Activated CD4-positive, CD25-positive, alpha-beta regulatory T cell (primary cell): ENCODE data around the gene AJUBA.
"Not testable (repeated sequence)": the region's sequence is repeated elsewhere in the genome, so short reads cannot be mapped to it uniquely, and the experiment has no call there.

ENCODE experiments used
- DNase-seq, 4 experiments: peaks; one replicate each; lab custom pipeline; 2025; lab: John Stamatoyannopoulos, UW

The AJUBA gene

DNA sequence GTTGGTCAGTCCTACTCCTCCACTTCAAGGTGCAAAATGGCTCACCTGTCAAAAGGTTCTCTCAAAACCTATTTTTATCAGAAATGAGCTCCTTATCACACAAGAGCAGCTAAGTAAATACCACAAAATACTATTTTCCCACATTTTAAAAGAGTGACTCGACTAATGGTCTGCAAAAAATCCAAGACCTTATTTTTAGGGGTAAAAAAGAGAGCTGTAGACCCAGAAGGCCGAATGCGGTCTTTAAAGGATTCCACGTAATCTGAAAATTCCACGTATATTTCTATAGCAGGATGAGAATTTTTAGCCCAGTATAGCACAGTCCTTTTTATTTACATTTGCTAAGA, 23.8 kb upstream of the AJUBA start:
- no peak for DNase-seq

DNA sequence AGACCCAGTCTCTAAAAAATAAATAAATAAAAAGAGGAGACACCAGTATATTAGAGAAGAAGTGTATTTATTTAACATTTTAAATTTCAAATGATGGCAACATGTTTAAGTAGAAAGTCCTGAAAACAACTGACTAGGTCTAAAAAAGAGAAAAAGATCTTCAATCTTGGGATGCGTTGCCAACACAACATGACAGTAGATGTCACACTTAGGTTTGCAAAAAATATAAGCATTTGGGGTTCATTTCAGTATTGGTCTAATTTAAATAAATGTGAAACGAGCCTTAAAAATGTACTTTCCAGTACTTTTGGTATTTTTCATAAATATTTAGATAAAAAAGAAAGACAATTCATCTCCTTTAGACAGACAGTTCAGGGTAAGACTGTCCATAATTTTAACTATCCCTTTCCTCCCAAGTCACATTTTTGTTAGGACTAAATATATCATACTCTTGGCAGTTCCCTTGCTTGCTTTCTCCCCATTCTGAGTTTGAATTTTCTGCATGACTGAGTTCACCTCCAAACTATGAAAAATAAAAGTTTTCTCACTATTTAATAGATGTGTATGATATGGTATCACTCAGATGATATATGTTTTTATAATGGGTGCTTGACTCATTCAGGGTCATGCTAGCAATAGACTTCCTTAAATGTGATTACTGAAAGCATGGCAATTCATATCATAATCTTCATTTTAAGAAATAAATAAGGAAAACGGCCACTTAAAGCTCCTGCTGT, 23.3 kb upstream of the AJUBA start:
- no peak for DNase-seq

DNA sequence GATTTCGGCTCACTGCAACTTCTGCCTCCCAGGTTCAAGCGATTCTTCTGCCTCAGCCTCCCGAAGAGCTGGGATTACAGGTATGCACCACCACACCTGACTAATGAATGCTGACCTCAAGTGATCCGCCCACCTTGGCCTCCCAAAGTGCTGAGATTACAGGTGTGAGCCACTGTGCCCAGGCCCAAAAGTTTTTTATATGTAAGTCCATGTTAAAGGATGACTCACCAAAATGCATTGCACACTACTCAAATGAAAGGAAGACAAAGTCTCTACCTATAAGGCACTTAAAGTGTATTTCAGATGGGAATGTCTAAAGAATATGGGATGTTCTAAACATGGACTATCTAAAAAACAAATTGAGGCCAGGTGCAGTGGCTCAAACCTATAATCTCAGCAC, 21.9 kb upstream of the AJUBA start:
- DNase-seq, result not testable (repeated sequence)

DNA sequence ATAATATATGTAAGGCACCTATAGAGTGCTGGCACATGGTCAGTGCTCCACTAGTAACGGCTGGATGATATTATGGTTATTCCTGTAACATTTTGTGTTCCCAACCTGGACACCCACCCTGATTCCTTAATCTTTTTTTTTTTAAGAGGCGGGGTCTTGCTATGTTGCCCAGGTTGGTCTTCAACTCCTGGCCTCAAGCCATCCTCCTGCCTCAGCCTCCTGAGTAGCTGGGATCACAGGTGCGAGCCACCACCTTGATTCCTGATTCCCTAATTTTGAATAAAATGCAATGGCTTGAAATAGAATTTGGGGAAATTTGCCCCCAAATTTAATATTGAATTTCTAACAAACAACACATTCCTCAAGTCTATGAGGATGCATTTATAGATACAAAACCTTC, 20.2 kb upstream of the AJUBA start:
- no peak for DNase-seq

DNA sequence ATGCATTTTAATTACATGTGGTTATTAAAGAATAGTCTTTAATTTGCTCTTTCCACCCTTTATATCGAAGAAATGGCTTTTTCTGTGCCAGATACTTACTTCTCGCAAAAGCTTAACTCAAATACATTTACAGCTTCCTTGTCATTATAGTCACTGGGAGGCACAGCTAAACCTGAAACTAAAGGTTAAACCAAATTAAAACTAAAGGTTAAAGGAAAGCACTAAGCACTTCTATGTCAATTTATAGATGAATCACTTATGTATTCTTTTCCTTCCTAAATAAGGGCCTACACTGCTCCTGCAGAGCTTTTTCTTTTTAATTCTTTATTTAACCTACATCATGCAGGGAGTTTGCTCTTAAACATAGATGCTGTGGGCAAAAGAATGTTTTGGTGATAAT, 18.5 kb upstream of the AJUBA start:
- DNase-seq, result no peak

- no peak for DNase-seq
Observed at GRCh38 chr14:22998329-22999012, 16.1 kb upstream of the AJUBA start.

DNA sequence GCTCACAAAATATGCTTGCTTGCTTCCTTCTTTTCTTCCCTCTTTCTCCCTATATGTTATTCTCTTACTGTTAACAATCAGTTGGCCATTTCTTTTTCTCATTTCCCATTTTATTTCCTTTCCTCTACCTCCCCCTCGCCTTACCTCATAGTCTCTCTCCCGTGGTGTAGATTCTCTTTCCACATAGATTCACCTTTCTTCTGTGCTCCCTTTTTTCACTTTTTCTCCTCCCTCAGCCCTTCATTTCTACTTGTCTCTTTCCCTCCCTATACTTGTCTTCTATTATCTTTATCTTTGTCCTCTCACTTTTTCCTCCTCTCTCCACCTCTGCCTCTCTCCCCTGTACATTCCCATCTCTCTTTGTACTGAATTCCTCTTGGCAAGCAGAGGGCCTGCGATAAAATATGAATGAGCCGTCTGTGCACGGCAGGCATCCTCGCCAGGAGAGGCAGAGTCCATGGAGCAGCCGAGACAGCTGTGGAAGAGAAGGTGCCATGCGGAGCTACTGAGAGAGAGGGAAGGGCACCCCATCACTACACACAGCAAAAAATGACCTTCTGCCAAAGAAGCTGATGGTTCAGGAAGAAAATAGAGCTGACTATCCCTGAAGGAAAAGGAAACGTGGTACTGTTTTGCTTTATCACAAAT, 15.4 kb upstream of the AJUBA start:
- DNase-seq, result no peak

DNA sequence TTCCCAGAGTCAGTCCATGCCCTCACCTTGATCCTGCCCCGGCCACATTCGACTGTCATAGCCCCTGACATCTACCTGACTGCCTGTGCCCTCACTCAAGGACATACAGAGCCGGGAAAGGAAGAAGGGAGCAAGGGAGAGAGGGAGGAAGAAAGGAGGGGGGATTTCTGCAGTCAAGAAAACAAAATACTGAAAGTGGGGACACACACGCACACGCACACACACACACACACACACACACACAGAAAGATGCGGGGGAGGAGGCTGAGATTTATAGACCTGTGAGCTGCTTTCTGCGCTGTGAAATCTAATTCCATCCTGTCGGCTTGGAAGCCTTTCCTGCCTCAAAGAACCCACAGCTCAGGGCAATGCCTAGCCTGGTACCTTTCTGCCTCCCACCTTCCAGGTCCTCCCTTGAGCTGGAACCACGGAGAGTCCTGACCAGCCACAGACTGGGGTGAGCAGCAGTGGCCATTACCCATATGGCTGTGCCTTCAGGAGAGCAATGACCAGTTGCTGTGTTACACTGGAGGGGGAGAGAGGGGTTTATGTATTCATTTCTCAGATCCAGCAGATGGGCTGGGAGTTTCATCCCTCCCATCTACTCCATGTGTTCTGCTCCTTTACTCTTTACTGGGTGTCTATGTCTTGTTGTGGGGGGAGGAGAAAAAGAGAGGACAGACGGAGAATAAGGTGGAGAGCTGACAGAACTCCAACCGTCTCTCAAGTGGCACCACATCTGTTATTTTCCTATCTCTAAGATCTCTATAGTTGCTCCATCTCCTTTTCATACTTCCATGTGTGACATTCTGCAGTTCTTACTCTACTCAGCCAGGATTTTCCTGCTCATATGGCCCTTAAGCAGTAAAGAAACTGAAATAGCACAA, 14.7 kb upstream of the AJUBA start:
- no peak for DNase-seq

- DNase-seq, result no peak
Observed at GRCh38 chr14:22995889-22996625, 13.7 kb upstream of the AJUBA start.

DNA sequence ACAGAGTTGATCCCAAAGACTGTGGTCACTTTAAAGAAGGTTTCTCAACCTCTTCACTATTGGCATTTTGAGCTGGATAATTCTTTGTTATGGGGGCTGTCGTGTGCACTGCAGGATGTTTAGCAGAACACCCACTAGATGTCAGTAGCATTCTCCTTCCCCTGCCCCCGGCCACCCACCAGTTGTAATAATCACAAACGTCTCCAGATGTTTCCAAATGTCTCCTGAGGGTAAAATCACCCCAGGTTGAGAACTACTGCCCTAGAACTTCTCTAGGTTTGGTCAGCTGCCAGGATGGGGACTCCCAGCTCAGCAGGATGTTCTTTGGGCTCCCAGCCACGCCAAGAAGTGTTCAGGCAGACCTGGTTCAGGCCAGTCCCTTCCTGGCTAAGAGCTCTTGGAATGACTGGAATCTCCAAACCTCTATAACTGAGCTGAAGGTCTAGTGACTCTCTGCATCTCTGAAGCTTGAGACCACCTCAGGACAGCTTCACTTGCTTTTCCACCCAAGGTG, 12.5 kb upstream of the AJUBA start:
- DNase-seq, result no peak

DNA sequence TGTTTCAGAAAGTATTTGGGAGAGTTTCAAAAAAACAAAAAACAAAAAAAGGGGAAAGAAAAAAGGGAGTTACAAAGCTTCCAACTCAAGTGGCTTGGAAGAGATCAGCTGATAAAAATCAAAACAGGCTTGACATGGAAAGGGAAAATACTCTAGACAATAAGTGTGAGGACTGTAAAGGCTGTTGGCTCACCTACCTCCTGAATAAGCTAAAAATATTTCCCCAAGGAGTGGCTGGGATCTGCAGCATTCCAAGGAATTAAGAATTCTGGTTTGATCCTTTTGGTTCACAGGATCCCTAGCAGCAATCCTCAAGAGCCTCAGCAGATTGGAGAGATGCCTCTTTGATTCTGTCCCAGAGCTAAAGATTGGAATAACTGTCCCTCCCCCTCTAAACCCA, 11.2 kb upstream of the AJUBA start:
- no peak for DNase-seq

- no peak for DNase-seq
Observed at GRCh38 chr14:22991852-22992251, 9.5 kb upstream of the AJUBA start.

- DNase-seq, result no peak
Observed at GRCh38 chr14:22987291-22987690, 4.9 kb upstream of the AJUBA start.

DNA sequence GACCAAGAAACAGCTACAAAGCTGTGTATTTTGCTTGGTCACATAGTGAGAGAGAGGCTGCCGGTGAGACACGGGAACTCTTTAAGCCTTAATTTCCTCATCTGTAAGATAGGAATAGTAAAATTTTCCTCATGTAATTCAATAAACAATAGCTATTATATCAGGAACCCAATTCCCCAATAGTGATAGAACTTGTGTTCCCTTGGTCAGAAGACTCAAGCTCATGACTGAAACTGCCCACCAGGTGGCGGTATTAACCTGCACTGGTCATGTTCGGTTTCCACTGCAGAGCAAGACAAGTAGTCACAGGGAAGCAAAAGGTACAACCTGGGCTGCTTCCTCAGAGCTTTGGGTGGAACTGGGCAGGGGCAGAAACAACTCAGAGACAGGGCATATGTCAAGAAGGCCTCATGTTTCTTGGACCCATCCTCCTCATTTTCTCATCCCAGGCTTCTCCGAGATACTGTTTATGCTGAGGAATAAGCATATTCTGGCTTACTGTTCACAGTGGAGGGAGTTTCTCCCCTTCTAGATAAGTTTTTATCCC, 4.2 kb upstream of the AJUBA start:
- DNase-seq, result peak; percentile 76 to 85 (median 83)

DNA sequence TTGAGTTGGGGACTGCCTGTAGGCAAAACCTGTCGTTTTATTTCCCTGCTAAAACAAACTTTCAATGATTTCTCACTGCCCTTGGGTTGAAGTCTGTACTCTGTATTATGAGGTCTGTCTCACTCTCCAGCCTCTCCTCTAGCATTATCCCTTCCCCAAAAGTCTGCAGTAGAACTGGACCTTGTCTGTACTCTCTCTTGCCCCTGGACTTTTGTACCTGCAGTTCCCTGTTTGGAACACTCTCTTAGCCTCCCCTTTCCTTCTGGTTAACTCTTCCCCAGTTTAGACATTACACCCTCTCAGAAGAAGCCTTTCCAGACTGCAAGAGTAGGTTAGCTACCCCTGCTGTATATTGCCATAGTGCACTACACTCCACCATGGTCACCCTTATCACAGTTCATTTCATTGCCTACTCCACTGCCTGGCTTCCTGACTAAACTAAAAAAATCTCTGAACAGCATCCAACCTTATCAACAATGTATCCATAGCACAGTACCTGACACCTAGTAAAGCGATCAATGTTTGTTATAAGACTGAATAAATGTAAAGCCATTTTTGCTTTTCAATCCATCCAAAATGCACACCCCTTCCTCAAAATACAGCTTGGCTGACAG, 3.6 kb upstream of the AJUBA start:
- no peak for DNase-seq

DNA sequence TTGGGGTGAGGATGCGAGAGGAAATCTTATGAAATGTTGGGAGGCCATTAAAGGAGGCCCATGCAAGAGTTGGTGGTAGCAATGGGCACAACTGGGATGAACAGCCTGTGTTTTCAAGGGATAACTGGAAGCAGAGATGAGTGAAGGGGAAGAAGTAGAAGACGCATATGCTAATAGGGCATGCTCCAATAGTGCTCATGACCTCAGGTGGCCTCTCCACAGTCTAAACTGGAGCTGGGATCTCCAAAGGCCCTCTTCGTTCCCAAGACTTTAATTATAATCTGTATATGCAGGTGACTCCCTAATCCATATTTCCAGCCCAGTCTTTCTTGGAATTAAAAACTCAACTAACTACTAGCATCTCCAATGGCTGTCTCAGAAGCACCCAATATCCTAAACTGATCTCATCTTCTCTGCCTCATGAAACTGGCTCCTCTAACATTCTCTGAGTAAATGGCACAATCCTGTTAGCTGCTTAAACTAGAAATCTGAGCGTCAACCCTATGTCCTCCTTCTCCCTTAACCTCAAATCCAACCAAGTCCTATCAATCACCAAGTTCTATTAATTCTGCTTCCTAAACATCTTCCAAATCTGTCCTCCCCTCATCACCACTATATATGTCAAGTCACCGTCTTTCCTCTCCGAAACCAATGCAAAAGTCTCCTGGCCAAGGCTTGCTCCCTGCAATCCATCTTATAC, 2.8 kb upstream of the AJUBA start:
- DNase-seq, result no peak

DNA sequence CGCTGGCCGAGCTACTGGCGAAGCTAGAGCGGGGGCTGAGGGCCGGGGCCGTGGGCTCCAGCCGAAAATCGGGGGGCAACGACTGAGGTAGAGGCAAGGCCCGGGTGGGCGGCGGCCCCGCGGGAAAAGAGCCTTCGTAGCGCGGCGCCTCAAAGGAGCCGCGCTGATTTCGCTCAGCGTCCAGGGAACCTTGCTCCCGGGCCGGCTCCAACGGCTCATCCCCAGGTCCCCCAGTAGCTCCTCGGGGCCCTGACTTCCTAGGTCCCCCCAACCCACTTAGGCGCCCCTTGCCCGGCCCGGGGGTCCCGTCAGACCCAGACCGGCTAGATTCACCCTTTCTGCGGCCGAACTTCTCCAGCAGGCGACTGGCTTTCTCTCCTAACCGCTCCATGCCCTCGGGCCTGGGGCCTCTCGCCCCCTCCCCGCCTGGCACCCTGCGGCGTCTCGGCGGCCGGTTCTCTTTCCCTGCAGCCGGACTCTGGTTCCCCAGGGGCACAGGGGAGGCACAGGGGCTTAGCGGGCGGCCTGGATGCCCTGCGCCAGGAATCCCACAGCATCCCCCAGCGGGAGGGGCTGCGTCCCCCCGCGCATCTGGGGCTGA, 375 bp downstream of the AJUBA start:
- DNase-seq, result no peak

DNA sequence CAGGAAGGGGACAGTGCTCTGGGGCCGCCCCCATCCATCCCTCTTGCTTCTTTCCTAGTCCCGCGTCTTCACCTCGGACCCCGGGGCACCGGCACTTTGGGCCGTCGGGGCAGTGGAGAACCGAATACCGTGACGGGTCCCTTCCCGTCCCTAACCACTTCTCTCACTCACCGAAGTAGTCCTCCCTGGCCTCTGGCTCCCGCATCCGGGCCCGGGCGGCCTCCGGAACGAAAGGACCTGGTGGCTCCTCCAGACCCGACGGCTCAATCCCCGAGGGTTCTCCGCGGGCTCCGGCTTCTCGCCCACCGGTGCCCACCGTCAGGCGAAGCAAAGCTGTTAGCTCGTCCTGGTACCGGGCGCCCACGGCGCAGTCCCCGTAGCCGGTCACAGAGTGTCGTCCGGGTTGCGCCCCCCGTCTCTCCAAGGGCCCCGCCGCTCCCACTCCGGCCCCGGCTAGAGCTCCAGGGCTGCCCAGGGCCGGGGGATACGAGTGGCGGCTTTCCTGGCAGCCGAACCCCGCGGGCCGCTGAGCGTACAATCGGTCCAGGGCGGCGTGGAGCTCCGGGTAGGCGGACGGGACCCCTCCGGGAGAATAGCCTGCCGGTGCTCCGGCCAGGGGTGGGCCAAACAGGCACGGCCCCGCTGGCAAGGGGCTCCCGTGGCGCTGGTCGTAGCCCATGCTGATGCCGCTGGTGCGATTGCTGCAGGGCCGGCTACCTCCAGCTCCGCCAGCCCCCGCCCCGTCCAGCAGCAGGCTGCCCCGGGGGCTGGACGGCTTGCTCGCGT, 1.1 kb downstream of the AJUBA start:
- DNase-seq, result no peak

- peak in 1 of 4 experiments; percentile 8 for DNase-seq
Observed at GRCh38 chr14:22980672-22981089, 1.7 kb downstream of the AJUBA start.
